Measurements from ENCODE around the gene GPR15LG.

GPR15LG gene

DNA sequence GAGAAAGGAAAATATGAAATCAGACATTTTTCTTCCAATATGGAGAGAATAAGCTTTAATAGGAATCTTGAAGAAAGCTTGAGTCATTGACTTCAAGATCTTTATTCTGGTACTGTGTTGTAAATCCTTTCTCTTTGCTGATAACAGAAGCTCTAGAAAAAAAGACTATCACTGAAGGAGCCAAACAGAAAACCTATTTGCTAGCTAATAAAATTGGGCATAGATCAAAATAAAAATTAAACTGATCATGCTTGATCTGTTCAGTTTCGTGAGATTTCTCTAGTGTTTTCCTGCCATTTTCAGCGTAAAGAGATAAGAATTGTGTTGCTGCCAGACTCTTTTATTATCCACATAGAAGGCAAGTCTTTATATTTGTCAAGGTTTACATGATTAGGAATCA is 35.8 kb upstream of the GPR15LG start:
- H2AFZ ChIP-seq (ENCODE audit: low read depth) = no peak overlapping the region
- H3K27ac ChIP-seq = no peak overlapping the region
- peaks cover 34% of the 10 kb centered on the region for H3K79me2 ChIP-seq (ENCODE audit: insufficient read depth, low read depth)
- H4K20me1 ChIP-seq (ENCODE audit: insufficient read depth) = no peaks in the 10 kb centered on the region
- no peak overlapping the region for H3K9ac ChIP-seq
- TF ChIP-seq, protein P1, sequence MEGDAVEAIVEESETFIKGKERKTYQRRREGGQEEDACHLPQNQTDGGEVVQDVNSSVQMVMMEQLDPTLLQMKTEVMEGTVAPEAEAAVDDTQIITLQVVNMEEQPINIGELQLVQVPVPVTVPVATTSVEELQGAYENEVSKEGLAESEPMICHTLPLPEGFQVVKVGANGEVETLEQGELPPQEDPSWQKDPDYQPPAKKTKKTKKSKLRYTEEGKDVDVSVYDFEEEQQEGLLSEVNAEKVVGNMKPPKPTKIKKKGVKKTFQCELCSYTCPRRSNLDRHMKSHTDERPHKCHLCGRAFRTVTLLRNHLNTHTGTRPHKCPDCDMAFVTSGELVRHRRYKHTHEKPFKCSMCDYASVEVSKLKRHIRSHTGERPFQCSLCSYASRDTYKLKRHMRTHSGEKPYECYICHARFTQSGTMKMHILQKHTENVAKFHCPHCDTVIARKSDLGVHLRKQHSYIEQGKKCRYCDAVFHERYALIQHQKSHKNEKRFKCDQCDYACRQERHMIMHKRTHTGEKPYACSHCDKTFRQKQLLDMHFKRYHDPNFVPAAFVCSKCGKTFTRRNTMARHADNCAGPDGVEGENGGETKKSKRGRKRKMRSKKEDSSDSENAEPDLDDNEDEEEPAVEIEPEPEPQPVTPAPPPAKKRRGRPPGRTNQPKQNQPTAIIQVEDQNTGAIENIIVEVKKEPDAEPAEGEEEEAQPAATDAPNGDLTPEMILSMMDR (conservative IDR thresholded peaks at IDR 0.05; ENCODE audit: low read depth, low read length) = no peak
- H3K27me3 ChIP-seq (ENCODE audit: insufficient read depth, low read depth) = no peaks in the 10 kb centered on the region
- peaks cover 24% of the 10 kb centered on the region for H3K4me1 ChIP-seq (ENCODE audit: low read depth, poor library complexity, severe bottlenecking)
- peaks cover 6% of the 10 kb centered on the region; the same call in 1 of the 2 replicates for H3K36me3 ChIP-seq (ENCODE audit: insufficient read depth)
- no peak overlapping the region for H3K4me2 ChIP-seq
- H3K4me3 ChIP-seq (IDR thresholded peaks at IDR 0.05; ENCODE audit: insufficient read depth, low read depth, low read length) = no peak overlapping the region

DNA sequence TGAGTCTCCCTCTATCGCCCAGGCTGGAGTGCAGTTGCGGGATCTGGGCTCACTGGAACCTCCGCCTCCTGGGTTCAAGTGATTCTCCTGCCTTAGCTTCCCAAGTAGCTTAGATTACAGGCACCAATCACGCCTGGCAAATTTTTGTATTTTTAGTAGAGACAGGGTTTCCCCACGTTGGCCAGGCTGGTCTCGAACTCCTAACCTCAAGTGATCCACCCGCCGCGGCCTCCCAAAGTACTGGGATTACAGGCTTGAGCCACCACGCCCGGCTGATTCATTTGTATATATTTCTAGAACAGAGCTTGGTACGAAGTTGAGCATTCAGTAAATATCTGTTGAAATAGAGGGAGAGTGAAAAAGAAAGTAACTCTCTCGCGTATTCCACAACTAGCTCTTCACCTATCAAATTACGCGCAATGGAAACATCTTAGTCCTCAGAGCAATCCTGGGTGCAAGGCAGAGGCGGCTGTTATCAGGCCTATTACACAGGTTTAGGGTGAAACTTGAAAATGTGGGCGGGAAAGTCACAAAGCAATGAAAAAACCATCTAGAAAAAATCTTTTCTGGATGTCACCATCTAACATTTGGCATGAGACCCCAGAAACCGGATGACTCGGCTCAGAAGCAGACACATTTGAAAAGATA is 35.0 kb upstream of the GPR15LG start:
- H3K79me2 ChIP-seq (ENCODE audit: insufficient read depth, low read depth) = peaks cover 41% of the 10 kb centered on the region
- no peak overlapping the region for H3K4me3 ChIP-seq (IDR thresholded peaks at IDR 0.05; ENCODE audit: insufficient read depth, low read depth, low read length)
- no peaks in the 10 kb centered on the region for H4K20me1 ChIP-seq (ENCODE audit: insufficient read depth)
- peak overlapping the region; percentile 86 for H3K4me2 ChIP-seq
- peak overlapping the region; percentile 95 for H3K27ac ChIP-seq
- TF ChIP-seq, protein P1 (conservative IDR thresholded peaks at IDR 0.05; ENCODE audit: low read depth, low read length) = no peak
- peak overlapping the region; percentile 55 for H2AFZ ChIP-seq (ENCODE audit: low read depth)
- H3K36me3 ChIP-seq (ENCODE audit: insufficient read depth) = peaks cover 6% of the 10 kb centered on the region; the same call in 1 of the 2 replicates
- H3K4me1 ChIP-seq (ENCODE audit: low read depth, poor library complexity, severe bottlenecking) = peaks cover 24% of the 10 kb centered on the region
- H3K9ac ChIP-seq = peak overlapping the region; percentile 98; the same call in 1 of the 2 replicates
- H3K27me3 ChIP-seq (ENCODE audit: insufficient read depth, low read depth) = no peaks in the 10 kb centered on the region

DNA sequence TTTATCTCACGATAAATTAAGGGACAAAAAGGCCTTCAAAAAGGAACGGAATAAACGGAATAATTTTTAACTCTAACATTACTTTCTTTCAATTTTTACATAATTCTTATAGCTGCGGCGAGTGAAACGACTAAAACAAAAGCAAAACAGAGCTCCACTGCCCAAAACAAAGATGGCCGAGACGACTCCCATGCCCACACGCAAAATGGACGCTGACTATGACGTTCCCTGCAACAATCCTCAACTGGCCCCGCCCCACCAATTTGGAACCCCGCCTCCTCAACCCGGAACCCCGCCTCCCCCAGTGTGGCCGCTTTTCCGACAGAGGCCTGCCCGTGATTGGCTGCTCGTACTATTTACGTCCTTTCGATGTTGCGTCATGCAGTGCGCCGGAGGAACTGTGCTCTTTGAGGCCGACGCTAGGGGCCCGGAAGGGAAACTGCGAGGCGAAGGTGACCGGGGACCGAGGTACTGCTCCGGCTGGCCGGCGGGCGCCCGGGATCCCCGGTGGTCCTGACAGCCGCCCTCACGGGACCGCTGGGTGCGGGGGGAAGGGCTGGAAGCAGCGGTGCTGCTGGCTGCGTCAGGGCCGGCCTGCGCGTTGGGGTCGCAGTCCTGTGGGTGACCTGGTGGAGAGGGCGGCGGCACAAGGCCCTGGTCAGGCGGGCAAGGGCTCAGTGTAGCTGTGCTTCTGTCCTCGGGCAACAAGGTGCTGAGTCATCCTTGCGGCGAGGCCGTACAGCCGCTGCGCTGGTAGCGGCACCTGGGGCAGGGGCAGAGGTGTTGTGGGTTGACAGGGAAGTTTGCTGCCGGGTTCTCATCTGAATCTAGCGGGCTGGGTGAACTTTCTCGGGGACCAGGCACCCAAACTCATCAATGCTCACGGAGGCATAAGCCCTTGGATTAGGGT is 34.2 kb upstream of the GPR15LG start, which contains the start of gene GHITM:
Gene GHITM (plus strand): TSS at position 384 of the 910 bp plus-strand sequence. CDS start 1,992 bp downstream, outside the sequence.
- peak within 1 kb of the TSS; percentile 98 for H3K9ac ChIP-seq
- H3K4me2 ChIP-seq = peak within 1 kb of the TSS; percentile 92
- no peaks in the 10 kb centered on the region for H4K20me1 ChIP-seq (ENCODE audit: insufficient read depth)
- peaks cover 46% of the 10 kb centered on the region for H3K79me2 ChIP-seq (ENCODE audit: insufficient read depth, low read depth)
- H3K36me3 ChIP-seq (ENCODE audit: insufficient read depth) = peaks cover 11% of the 10 kb centered on the region; the same call in 1 of the 2 replicates
- peak within 1 kb of the TSS; percentile 95 for H3K27ac ChIP-seq
- TF ChIP-seq, protein P1 (conservative IDR thresholded peaks at IDR 0.05; ENCODE audit: low read depth, low read length) = no peak
- H3K27me3 ChIP-seq (ENCODE audit: insufficient read depth, low read depth) = no peaks in the 10 kb centered on the region
- H3K4me3 ChIP-seq (IDR thresholded peaks at IDR 0.05; ENCODE audit: insufficient read depth, low read depth, low read length) = no peak within 1 kb of the TSS
- peaks cover 24% of the 10 kb centered on the region for H3K4me1 ChIP-seq (ENCODE audit: low read depth, poor library complexity, severe bottlenecking)
- H2AFZ ChIP-seq (ENCODE audit: low read depth) = peak within 1 kb of the TSS; percentile 71

DNA sequence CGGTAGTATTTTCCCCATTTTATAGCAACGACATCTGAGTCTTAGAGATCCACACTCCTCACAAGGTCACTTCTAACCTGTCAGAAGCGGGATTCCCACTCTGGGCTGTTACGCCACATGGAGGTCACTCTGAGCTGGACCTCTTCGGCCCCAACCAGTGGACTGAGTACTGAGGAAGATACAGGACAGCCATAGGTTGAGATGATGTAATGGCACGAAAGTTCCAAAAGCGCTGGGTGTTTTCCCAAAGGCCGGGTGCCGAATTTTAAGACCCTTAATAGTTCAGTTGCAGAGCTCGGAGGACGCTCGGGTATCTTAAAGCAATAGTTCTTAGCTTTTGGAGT is 33.6 kb upstream of the GPR15LG start:
- peak overlapping the region; percentile 71 for H2AFZ ChIP-seq (ENCODE audit: low read depth)
- peaks cover 24% of the 10 kb centered on the region for H3K4me1 ChIP-seq (ENCODE audit: low read depth, poor library complexity, severe bottlenecking)
- TF ChIP-seq, protein P1 (conservative IDR thresholded peaks at IDR 0.05; ENCODE audit: low read depth, low read length) = no peak
- H4K20me1 ChIP-seq (ENCODE audit: insufficient read depth) = no peaks in the 10 kb centered on the region
- peak overlapping the region; percentile 98 for H3K9ac ChIP-seq
- no peaks in the 10 kb centered on the region for H3K27me3 ChIP-seq (ENCODE audit: insufficient read depth, low read depth)
- peak overlapping the region; percentile 95 for H3K27ac ChIP-seq
- peaks cover 17% of the 10 kb centered on the region; the same call in 1 of the 2 replicates for H3K36me3 ChIP-seq (ENCODE audit: insufficient read depth)
- H3K4me2 ChIP-seq = peak overlapping the region; percentile 92
- no peak overlapping the region for H3K4me3 ChIP-seq (IDR thresholded peaks at IDR 0.05; ENCODE audit: insufficient read depth, low read depth, low read length)
- peaks cover 46% of the 10 kb centered on the region for H3K79me2 ChIP-seq (ENCODE audit: insufficient read depth, low read depth)
